Astrocyte of the cerebellum (primary cell): ENCODE data around the gene SELENOM.

ENCODE experiments used
- DNase-seq: peaks from one replicate; pipeline ENCODE4 v3.0.0-alpha.2; 2011; ENCODE audit warnings: low read depth
- H3K4me3 ChIP-seq: 2 replicates; pipeline ENCODE4 v1.5.1; 2011; ENCODE audit warnings: mild to moderate bottlenecking, low read depth, low read length, moderate library complexity
- in situ Hi-C: cut with HindIII; loops from 2 replicates; pipeline ENCODE4 v1.10.0; 2017; ENCODE audit warnings: low sequenced_read_pairs
- TF ChIP-seq, protein P1 (sequence below): IDR thresholded peaks from 2 replicates; pipeline ENCODE4 v1.5.1; 2012; ENCODE audit warnings: low read length, low read depth, moderate library complexity, mild to moderate bottlenecking; ENCODE audit errors: missing control alignments

SELENOM gene

DNA sequence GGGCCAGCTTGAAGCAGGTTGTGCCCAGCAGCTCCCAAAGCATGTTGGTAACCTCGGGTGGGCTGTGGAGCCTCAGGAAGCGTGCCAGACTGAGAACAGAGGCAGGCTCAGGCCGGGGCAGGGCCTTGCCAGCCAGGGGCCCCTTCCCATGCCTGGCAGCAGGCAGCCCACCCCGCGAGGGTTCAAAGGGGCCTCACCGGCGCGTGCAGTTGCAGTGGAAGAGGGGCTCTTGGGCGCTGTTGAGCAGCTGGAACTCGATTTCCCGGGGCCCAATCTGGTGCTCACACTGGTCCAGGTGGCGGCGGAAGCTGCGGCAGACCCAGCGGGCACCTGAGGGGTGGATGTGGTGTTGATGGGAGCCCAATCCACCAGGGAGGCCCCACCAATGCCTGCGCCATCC is 29.3 kb upstream of the SELENOM start:
- TF ChIP-seq, protein P1, sequence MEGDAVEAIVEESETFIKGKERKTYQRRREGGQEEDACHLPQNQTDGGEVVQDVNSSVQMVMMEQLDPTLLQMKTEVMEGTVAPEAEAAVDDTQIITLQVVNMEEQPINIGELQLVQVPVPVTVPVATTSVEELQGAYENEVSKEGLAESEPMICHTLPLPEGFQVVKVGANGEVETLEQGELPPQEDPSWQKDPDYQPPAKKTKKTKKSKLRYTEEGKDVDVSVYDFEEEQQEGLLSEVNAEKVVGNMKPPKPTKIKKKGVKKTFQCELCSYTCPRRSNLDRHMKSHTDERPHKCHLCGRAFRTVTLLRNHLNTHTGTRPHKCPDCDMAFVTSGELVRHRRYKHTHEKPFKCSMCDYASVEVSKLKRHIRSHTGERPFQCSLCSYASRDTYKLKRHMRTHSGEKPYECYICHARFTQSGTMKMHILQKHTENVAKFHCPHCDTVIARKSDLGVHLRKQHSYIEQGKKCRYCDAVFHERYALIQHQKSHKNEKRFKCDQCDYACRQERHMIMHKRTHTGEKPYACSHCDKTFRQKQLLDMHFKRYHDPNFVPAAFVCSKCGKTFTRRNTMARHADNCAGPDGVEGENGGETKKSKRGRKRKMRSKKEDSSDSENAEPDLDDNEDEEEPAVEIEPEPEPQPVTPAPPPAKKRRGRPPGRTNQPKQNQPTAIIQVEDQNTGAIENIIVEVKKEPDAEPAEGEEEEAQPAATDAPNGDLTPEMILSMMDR = no peak
- no peak for DNase-seq
- in situ Hi-C loops = no loop called here
- H3K4me3 ChIP-seq = no peak overlapping the region

DNA sequence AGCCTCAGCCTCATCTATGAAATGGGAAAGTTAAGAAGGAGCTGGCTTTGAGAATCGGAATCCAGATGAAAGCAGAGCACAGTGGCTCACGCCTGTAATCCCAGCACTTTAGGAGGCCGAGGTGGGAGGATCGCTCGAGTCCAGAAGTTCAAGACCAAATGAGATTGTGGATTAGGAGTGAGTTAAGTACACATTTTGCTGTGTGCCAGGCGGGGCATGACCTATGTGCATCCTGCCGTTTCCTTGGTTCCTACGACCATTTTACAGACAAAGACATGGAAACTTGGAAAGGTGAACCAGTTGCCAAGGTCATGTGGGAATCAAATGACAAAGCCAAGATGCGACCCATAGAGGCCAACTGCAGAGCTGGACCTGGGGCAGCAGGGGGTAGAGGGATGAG is 28.8 kb upstream of the SELENOM start:
- DNase-seq = no peak
- in situ Hi-C loops = no loop called here
- TF ChIP-seq, protein P1 = no peak
- H3K4me3 ChIP-seq = no peak overlapping the region

DNA sequence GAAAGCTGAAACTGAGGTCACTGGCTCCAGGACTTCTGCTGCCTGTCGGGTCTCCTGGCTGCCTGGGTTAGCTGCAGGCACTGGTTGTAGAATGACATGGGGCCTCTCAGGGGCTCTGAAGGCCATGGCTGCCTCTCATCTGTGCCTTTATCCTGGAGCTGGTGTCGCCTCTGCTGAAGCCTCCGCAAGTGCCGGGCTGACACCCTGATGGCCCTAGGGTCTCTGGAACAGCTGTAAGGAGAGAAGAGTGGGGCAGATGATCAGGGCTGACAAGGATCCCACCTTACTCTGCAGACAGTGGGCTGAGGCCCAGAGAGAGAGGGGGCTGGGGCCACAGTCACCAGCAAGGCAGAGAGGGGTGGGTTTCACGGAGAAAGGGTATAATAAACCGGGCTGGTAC is 28.3 kb upstream of the SELENOM start:
- DNase-seq = no peak
- H3K4me3 ChIP-seq = no peak overlapping the region
- in situ Hi-C loops = no loop called here
- TF ChIP-seq, protein P1 = no peak

DNA sequence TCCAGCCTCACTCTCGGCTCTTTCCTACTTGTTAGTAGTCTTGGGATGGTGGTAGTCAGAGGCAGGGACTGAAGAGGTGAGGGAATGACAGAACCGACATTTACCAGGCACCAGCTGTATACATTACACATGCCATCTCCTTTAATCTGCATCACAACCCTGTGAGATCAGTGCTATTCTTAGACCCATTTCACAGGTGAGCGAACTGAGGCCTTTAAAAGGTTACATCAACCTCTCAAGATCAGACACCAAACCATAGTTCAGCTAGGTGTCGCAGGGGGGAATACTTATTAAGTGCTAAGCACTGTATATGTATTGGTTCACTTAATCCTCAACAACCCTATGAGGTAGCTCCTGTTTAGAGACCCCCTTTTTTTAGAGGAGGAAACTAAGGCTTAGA is 27.3 kb upstream of the SELENOM start:
- TF ChIP-seq, protein P1 = no peak
- DNase-seq = no peak
- in situ Hi-C loops = no loop called here
- no peak overlapping the region for H3K4me3 ChIP-seq

DNA sequence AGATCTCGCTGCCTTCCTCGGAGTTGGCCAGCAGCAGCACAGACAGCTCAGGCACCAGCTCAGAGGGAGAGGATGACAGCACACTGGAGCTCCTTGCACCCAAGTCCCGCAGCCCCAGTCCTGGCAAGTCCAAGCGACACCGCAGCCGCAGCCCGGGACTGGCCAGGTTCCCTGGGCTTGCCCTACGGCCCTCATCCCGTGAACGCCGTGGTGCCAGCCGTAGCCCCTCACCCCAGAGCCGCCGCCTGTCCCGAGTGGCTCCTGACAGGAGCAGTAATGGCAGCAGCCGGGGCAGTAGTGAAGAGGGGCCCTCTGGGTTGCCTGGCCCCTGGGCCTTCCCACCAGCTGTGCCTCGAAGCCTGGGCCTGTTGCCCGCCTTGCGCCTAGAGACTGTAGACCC is 26.5 kb upstream of the SELENOM start:
- no peak overlapping the region for H3K4me3 ChIP-seq
- DNase-seq = no peak
- in situ Hi-C loops = no loop called here
- TF ChIP-seq, protein P1 = no peak

DNA sequence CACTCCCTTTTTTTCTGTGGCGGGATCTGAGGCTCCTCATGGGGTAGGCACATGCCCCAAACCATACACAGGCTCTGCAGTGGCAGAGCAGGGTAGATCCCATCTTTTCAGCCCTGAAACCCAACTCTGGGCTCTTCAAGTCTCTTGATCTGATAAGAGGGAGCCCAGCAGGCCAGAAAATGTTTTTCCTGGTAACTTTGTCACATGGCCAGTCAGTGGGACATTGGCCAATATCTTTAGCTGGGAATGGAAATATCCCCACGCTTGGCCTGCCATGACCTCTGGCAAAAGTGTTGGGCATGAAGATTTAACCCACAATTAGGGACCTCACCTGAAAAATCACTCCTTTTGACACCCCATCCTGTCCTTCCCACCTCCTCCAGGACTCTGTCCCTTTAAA is 23.5 kb upstream of the SELENOM start:
- in situ Hi-C loops = no loop called here
- no peak for DNase-seq
- TF ChIP-seq, protein P1 = no peak
- no peak overlapping the region for H3K4me3 ChIP-seq

DNA sequence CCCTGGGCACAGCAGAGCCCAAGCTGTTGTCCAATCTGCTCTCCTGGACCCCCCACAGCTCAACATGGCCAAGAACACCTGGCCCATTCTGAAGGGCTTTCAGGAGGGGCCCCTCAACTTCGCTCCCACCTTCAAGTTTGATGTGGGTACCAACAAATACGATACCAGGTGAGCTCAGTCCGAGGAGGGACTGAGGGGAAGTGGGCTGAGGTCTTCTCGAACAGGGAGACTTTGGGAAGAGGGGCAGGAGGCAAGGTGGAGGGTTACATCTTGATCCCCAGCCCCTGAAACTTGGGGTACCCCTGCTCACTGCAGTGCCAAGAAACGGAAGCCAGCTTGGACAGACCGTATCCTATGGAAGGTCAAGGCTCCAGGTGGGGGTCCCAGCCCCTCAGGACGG is 20.8 kb upstream of the SELENOM start:
- no peak overlapping the region for H3K4me3 ChIP-seq
- in situ Hi-C loops = no loop called here
- DNase-seq = no peak

More for the DNA sequence above, 20.8 kb upstream of the SELENOM start:
- TF ChIP-seq, protein P1 = no peak
